H1 (cell line): Measurements from ENCODE around the gene NUP210. TPM values are rescaled to one million over a fixed set of nuclear protein-coding genes. Genes with fewer than 3 reads are reported as not detected.

Source experiments
- CTCF ChIA-PET: fragments of 300-600 bp; sonication (Branson Sonifier 250); formaldehyde crosslinking; loops from one replicate; lab custom pipeline; 2021; ENCODE audit not compliant: partially characterized antibody; lab: Charles Lee
- POLR2A ChIA-PET: fragments of 300-600 bp; sonication (Branson Sonifier 250); formaldehyde crosslinking; loops from one replicate; lab custom pipeline; 2021; ENCODE audit warnings: inconsistent platforms; ENCODE audit not compliant: partially characterized antibody; lab: Charles Lee
- DNase-seq, 2 experiments: peaks; one replicate each; pipeline versions ENCODE4 v3.0.0 to v3.0.0-alpha.2; 2010 to 2022; ENCODE audit warnings: low spot score in 2 of 2, low read depth in 1 of 2, mixed read lengths in 1 of 2
- FAIRE-seq: peaks from 2 replicates; lab custom pipeline; 2011; peaks lifted over from hg19 to GRCh38; lab: Jason Lieb, UNC
- H2AFZ ChIP-seq: 2 replicates; pipeline ENCODE4 v1.8.1; 2012; ENCODE audit warnings: low read length, inconsistent platforms
- H2AK5ac ChIP-seq: 2 replicates; pipeline ENCODE4 v1.6.1; 2013; ENCODE audit warnings: low read depth, low read length
- H2BK120ac ChIP-seq: replicated peaks from 2 replicates; pipeline ENCODE3; 2013; ENCODE audit warnings: low read depth, low read length, inconsistent platforms
- H2BK12ac ChIP-seq: 2 replicates; pipeline ENCODE4 v1.6.1; 2013; ENCODE audit warnings: low read depth, low read length
- H2BK15ac ChIP-seq: 2 replicates; pipeline ENCODE4 v1.6.1; 2013; ENCODE audit warnings: low read length
- H2BK20ac ChIP-seq: 2 replicates; pipeline ENCODE4 v1.6.1; 2013; ENCODE audit warnings: low read length
- H2BK5ac ChIP-seq: 2 replicates; pipeline ENCODE4 v1.6.1; 2013; ENCODE audit warnings: low read depth, low read length
- H3K14ac ChIP-seq: 2 replicates; pipeline ENCODE4 v1.6.1; 2013; ENCODE audit warnings: inconsistent platforms; ENCODE audit not compliant: insufficient read length
- H3K18ac ChIP-seq: 2 replicates; pipeline ENCODE4 v1.6.1; 2013; ENCODE audit warnings: low read length; ENCODE audit errors: extremely low read depth
- H3K23ac ChIP-seq: 2 replicates; pipeline ENCODE4 v1.6.1; 2013; ENCODE audit warnings: inconsistent platforms; ENCODE audit not compliant: insufficient read length
- H3K23me2 ChIP-seq: 2 replicates; pipeline ENCODE4 v1.6.1; 2013; ENCODE audit warnings: low read depth, low read length
- H3K27ac ChIP-seq: 2 replicates; pipeline ENCODE4 v1.6.1; 2011; ENCODE audit warnings: low read depth, low read length, inconsistent platforms
- H3K27me3 ChIP-seq, 4 experiments: replicated peaks in 1 of 4; 1 replicate in 1 of 4; 2 replicates in 3 of 4; pipeline versions ENCODE4 v1.6.1 to v1.8.1; 2011 to 2013; ENCODE audit warnings: low read length in 3 of 4, mild to moderate bottlenecking in 3 of 4, inconsistent platforms in 2 of 4, mixed read lengths in 2 of 4, moderate library complexity in 1 of 4; ENCODE audit not compliant: control insufficient read depth in 3 of 4, insufficient read depth in 3 of 4; ENCODE audit errors: extremely low read depth in 1 of 4
- H3K36me3 ChIP-seq, 4 experiments: 2 replicates each; pipeline versions ENCODE4 v1.6.1 to v1.8.1; 2011 to 2013; ENCODE audit warnings: mild to moderate bottlenecking in 4 of 4, low read length in 3 of 4, moderate library complexity in 2 of 4, control low read depth in 1 of 4, inconsistent platforms in 1 of 4; ENCODE audit not compliant: insufficient read depth in 4 of 4, control insufficient read depth in 2 of 4
- H3K4ac ChIP-seq: replicated peaks from 2 replicates; pipeline ENCODE3; 2013; ENCODE audit warnings: low read length, low read depth, mixed read lengths, inconsistent platforms; ENCODE audit not compliant: insufficient read length
- H3K4me1 ChIP-seq, 4 experiments: replicated peaks in 1 of 4; 1 replicate in 1 of 4; 2 replicates in 3 of 4; pipeline versions ENCODE4 v1.6.1 to v1.8.1; 2011 to 2013; ENCODE audit warnings: low read length in 3 of 4, inconsistent platforms in 2 of 4, mixed read lengths in 1 of 4; ENCODE audit not compliant: insufficient read depth in 4 of 4, control insufficient read depth in 3 of 4
- H3K4me2 ChIP-seq, 2 experiments: 2 replicates each; pipeline versions ENCODE4 v1.6.1 to v1.8.1; 2011 to 2013; ENCODE audit warnings: low read depth in 2 of 2, low read length in 2 of 2, control low read depth in 1 of 2, inconsistent platforms in 1 of 2, mild to moderate bottlenecking in 1 of 2; ENCODE audit not compliant: insufficient read depth in 1 of 2
- H3K4me3 ChIP-seq, 4 experiments: fragments of 200-600, 300-600 bp in 1 of 4; sonication (generic), shearing (Covaris generic), sonication (Bioruptor Twin) in 1 of 4; 2 replicates each; pipeline versions ENCODE4 v1.5.1 to v1.8.1; 2011 to 2016; ENCODE audit warnings: low read length in 4 of 4, low read depth in 3 of 4, control low read depth in 2 of 4, inconsistent platforms in 2 of 4, mild to moderate bottlenecking in 2 of 4, mixed read lengths in 1 of 4, moderate library complexity in 1 of 4; ENCODE audit not compliant: insufficient read depth in 2 of 4; ENCODE audit errors: extremely low read depth in 1 of 4
- H3K56ac ChIP-seq: replicated peaks from 2 replicates; pipeline ENCODE3; 2013; ENCODE audit warnings: low read depth, mild to moderate bottlenecking, mixed read lengths, low read length, inconsistent platforms; ENCODE audit not compliant: insufficient read length
- H3K79me1 ChIP-seq: 2 replicates; pipeline ENCODE4 v1.6.1; 2013; ENCODE audit warnings: low read depth, low read length, control low read depth
- H3K79me2 ChIP-seq, 2 experiments: 2 replicates each; pipeline versions ENCODE4 v1.6.1 to v1.8.1; 2012 to 2013; ENCODE audit warnings: low read length in 2 of 2, mild to moderate bottlenecking in 2 of 2, inconsistent platforms in 1 of 2; ENCODE audit not compliant: insufficient read depth in 2 of 2, control insufficient read depth in 1 of 2
- H3K9ac ChIP-seq, 4 experiments: replicated peaks in 1 of 4; 1 replicate in 1 of 4; 2 replicates in 3 of 4; pipeline versions ENCODE4 v1.6.1 to v1.8.1; 2011 to 2013; ENCODE audit warnings: low read depth in 3 of 4, low read length in 3 of 4, control low read depth in 2 of 4, mild to moderate bottlenecking in 2 of 4, moderate library complexity in 2 of 4, inconsistent platforms in 1 of 4; ENCODE audit errors: extremely low read depth in 1 of 4
- H3K9me3 ChIP-seq, 2 experiments: 2 replicates each; pipeline versions ENCODE4 v1.6.1 to v1.8.1; 2012 to 2013; ENCODE audit warnings: mild to moderate bottlenecking in 2 of 2, moderate library complexity in 2 of 2, control low read depth in 1 of 2, inconsistent platforms in 1 of 2, low read depth in 1 of 2, low read length in 1 of 2, mixed read lengths in 1 of 2; ENCODE audit not compliant: insufficient read depth in 2 of 2
- H4K20me1 ChIP-seq, 2 experiments: replicated peaks in 1 of 2; 2 replicates each; pipeline versions ENCODE3 to v1.8.1; 2011 to 2013; ENCODE audit warnings: inconsistent platforms in 2 of 2, low read length in 2 of 2, mild to moderate bottlenecking in 1 of 2; ENCODE audit not compliant: insufficient read depth in 2 of 2, control insufficient read depth in 1 of 2
- H4K5ac ChIP-seq: 2 replicates; pipeline ENCODE4 v1.6.1; 2013; ENCODE audit warnings: low read length, low read depth, mixed read lengths, inconsistent platforms; ENCODE audit not compliant: insufficient read length
- H4K8ac ChIP-seq: 2 replicates; pipeline ENCODE4 v1.8.0; 2013; ENCODE audit warnings: mild to moderate bottlenecking, moderate library complexity, low read length, inconsistent platforms; ENCODE audit not compliant: insufficient read depth; ENCODE audit errors: extremely low read depth
- H4K91ac ChIP-seq: replicated peaks from 2 replicates; pipeline ENCODE3; 2013; ENCODE audit warnings: low read length, mixed read lengths, inconsistent platforms; ENCODE audit not compliant: insufficient read length
- BCL11A ChIP-seq, 2 experiments: IDR thresholded peaks; one replicate each; pipeline ENCODE4 v1.6.1; 2011; ENCODE audit warnings: low read depth in 2 of 2, low read length in 2 of 2, mild to moderate bottlenecking in 2 of 2
- CHD2 ChIP-seq: IDR thresholded peaks from 2 replicates; pipeline ENCODE4 v1.6.1; 2012; ENCODE audit warnings: low read length, improper control_type of control experiment
- EGR1 ChIP-seq: IDR thresholded peaks from 2 replicates; pipeline ENCODE4 v1.6.1; 2011; ENCODE audit warnings: low read depth, low read length, borderline replicate concordance
- KDM1A ChIP-seq: fragments of 200-600, 300-600 bp; sonication (generic); IDR thresholded peaks from 2 replicates; pipeline ENCODE4 v1.7.1; 2016; ENCODE audit warnings: mild to moderate bottlenecking, low read length, borderline replicate concordance
- MAFK ChIP-seq: IDR thresholded peaks from 2 replicates; pipeline ENCODE4 v1.6.1; 2012; ENCODE audit warnings: low read depth, mild to moderate bottlenecking, improper control_type of control experiment, low read length
- POLR2A ChIP-seq, 2 experiments: IDR thresholded peaks; 1 replicate in 1 of 2; 2 replicates in 1 of 2; pipeline ENCODE4 v1.6.1; 2011; ENCODE audit warnings: low read depth in 2 of 2, low read length in 2 of 2, mild to moderate bottlenecking in 2 of 2; ENCODE audit errors: control extremely low read depth in 1 of 2
- SIRT6 ChIP-seq: IDR thresholded peaks from one replicate; pipeline ENCODE4 v1.7.1; 2012; ENCODE audit warnings: low read length, inconsistent platforms
- SP1 ChIP-seq: IDR thresholded peaks from 2 replicates; pipeline ENCODE4 v1.6.1; 2011; ENCODE audit warnings: low read depth, low read length
- YY1 ChIP-seq: IDR thresholded peaks from 2 replicates; pipeline ENCODE4 v1.6.1; 2011; ENCODE audit warnings: low read depth, mild to moderate bottlenecking, low read length
- ZNF274 ChIP-seq: IDR thresholded peaks from 2 replicates; pipeline ENCODE4 v1.7.0; 2012; ENCODE audit warnings: low read length, borderline replicate concordance; ENCODE audit errors: extremely low read depth
- WGBS, 2 experiments: shearing (Covaris generic) in 1 of 2; methylation state at CpG; one replicate each; pipeline versions ENCODE4 v1.1.6 to v1.1.7; 2013 to 2015; ENCODE audit warnings: low lambda C conversion rate in 2 of 2, mixed read lengths in 2 of 2, inconsistent platforms in 1 of 2, low coverage in 1 of 2, missing lambda C conversion rate in 1 of 2; ENCODE audit not compliant: insufficient replicate concordance in 2 of 2, insufficient coverage in 1 of 2, insufficient read length in 1 of 2; ENCODE audit errors: extremely low coverage in 1 of 2, missing lambda C conversion rate in 1 of 2; 5-methylcytosine and 5-hydroxymethylcytosine counted together
- polyA plus RNA-seq, 7 experiments: library from polyadenylated mRNA; depleted of rRNA in 3 of 7; stranded (reverse) in 5 of 7; unstranded in 2 of 7; fragments of >200 nt in 5 of 7; fragments of 200-250 nt in 2 of 7; gene quantifications; 1 replicate in 5 of 7; 2 replicates in 1 of 7; 4 replicates in 1 of 7; pipeline versions ENCODE4 v1.2.1 to v1.2.3, GENCODE V29; 2011 to 2013; ENCODE audit warnings: missing spikeins in 2 of 7, mixed read lengths in 2 of 7
- total RNA-seq: library from RNA; stranded (reverse); fragmentation: NEBNext Ultra II Directional; extraction: Animal tissue kit (Norgen Biotek cat#: 25700); gene quantifications from 2 replicates; pipeline ENCODE4 v1.2.1, GENCODE V29; 2021
- TF ChIP-seq, protein P1 (sequence below): IDR thresholded peaks from 2 replicates; pipeline ENCODE4 v1.6.1; 2012; ENCODE audit warnings: inconsistent platforms
- TF ChIP-seq, protein P2 (sequence below): IDR thresholded peaks from 2 replicates; pipeline ENCODE4 v1.6.1; 2011; ENCODE audit warnings: low read depth, mild to moderate bottlenecking, low read length; ENCODE audit not compliant: insufficient read depth

The NUP210 gene
- total and polyA plus RNA-seq, 2 of the 8 experiments (the other 6 are each of a cell fraction or from before 2014, with no cell fraction given) = 51.0 to 53.7 TPM

DNA sequence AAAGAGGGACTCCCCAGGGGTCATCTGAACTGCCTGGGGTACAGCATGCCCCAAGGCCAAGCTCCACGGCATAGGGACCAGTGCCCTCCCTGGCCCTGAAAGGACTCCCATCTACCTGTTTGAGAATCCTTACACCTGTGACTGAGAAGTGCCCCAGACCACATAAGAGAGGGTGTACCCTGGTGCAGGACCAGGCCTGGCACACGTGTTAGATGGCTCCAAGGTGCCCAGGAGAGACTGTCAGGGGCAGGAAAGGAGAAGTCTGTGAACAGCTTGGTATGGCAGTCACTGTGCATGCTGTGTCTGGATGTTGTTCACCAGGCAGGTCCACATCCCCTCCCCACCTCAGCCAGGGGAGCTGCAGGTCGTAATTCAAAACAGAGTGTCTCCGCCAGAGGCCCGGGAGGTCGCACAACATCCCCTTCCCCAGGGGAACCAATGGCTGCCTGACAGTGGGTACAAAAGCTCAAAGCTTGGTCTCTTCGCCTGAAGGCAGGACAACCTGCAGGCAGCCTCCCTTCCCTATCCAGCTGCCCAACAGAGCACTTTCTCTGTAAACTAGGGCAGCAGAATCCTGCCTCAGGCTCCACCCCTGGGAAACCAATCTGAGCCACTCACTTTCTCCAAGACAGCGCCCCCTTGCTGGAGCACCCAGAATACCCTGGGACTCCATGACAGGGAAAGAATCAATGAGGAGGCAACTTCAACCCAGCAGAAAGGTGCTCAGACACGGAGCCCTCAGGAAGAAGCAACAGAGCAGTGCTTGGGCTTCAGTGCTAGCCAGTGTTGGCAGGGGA, 3.9 kb downstream of the NUP210 start:
- Histone ChIP-seq H3K18ac (no peak overlapping the region), H4K91ac (no peak overlapping the region), H3K4me3 (no peak overlapping the region), H3K79me1 (peaks cover 7% of the 10 kb centered on the region; the same call in 1 of the 2 replicates), H4K20me1 (peaks cover 12 to 21% of the 10 kb centered on the region in 2 experiments), H3K79me2 (peaks cover 0 to 53% of the 10 kb centered on the region in 2 experiments; a peak in 3 of 4 replicates), H4K8ac (peak overlapping the region; percentile 89; the same call in 1 of the 2 replicates), H3K9ac (no peak overlapping the region), H2AFZ (no peak overlapping the region), H4K5ac (no peak overlapping the region), H2BK120ac (no peak overlapping the region), H2AK5ac (no peak overlapping the region), H3K9me3 (no peaks in the 10 kb centered on the region), H3K4ac (no peak overlapping the region), H2BK12ac (no peak overlapping the region), H2BK15ac (no peak overlapping the region), H3K23me2 (peaks cover 10% of the 10 kb centered on the region; the same call in 1 of the 2 replicates), H3K4me1 (peaks cover 5 to 15% (median 9%) of the 10 kb centered on the region in 4 experiments), H3K36me3 (no peaks in the 10 kb centered on the region), H3K14ac (no peak overlapping the region), H2BK20ac (no peak overlapping the region), H3K23ac (no peak overlapping the region), H3K27me3 (peaks cover 0 to 8% (median 0%) of the 10 kb centered on the region in 4 experiments; a peak in 4 of 7 replicates), H3K27ac (no peak overlapping the region), H3K4me2 (no peak overlapping the region), H3K56ac (no peak overlapping the region), H2BK5ac (no peak overlapping the region)
- 66% methylated on average over 9 of the region's 9 CpGs; no CpG with 5 or more reads in 1 of the 2 experiments for WGBS, 2 experiments
- ChIA-PET CTCF (interaction anchor here (0.6 to 7.4 kb wide), 42 partner anchors 10 to 377 kb away, joined by 3 to 77 read pairs (median 3); partner anchors contain the start of gene HDAC11), POLR2A (interaction anchor here (1.1 to 1.7 kb wide), 4 partner anchors 10 to 33 kb away, joined by 3 to 4 read pairs (median 4); no protein-coding TSS in a partner anchor)
- FAIRE-seq (no peak), DNase-seq (peak in 1 of 2 experiments; percentile 63)
- TF ChIP-seq BCL11A (IDR thresholded peaks at IDR 0.05; ENCODE audit: low read depth in 2 of 2, low read length in 2 of 2) = no peak
- TF ChIP-seq ZNF274 = no peak
- TF ChIP-seq EGR1 = no peak
- TF ChIP-seq MAFK = no peak
- no peak for TF ChIP-seq SP1
- no peak for TF ChIP-seq SIRT6
- no peak for TF ChIP-seq CHD2
- no peak for TF ChIP-seq POLR2A (IDR thresholded peaks at IDR 0.05; ENCODE audit: control extremely low read depth in 1 of 2, low read depth in 2 of 2, low read length in 2 of 2)
- TF ChIP-seq, protein P1, sequence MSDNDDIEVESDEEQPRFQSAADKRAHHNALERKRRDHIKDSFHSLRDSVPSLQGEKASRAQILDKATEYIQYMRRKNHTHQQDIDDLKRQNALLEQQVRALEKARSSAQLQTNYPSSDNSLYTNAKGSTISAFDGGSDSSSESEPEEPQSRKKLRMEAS = no peak
- 0 out of 2 replicates have a peak, but pooled peaks have one; percentile 40 for TF ChIP-seq YY1
- TF ChIP-seq, protein P2, sequence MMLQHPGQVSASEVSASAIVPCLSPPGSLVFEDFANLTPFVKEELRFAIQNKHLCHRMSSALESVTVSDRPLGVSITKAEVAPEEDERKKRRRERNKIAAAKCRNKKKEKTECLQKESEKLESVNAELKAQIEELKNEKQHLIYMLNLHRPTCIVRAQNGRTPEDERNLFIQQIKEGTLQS = no peak
- TF ChIP-seq KDM1A = no peak
